Measurements from ENCODE around the gene EEF1G.

- no peak for TF ChIP-seq SP1 (IDR thresholded peaks at IDR 0.05)
- TF ChIP-seq FOXM1 (IDR thresholded peaks at IDR 0.05; ENCODE audit: borderline replicate concordance), result no peak
- TF ChIP-seq PKNOX1 (IDR thresholded peaks at IDR 0.05), result no peak
These were observed 16.6 kb downstream of the EEF1G start for GRCh38 chr11:62556875-62557631.
